HEK293T (cell line): ENCODE results near the gene RNF26.

Experiments
- ELF4 ChIP-seq: fragments of 450-650 bp; IDR thresholded peaks from 2 replicates; pipeline ENCODE4 v1.6.1; 2017; ENCODE audit warnings: antibody characterized with exemption
- FOXA1 ChIP-seq: fragments of 450-650 bp; IDR thresholded peaks from 2 replicates; pipeline ENCODE4 v1.6.1; 2016; ENCODE audit warnings: mild to moderate bottlenecking
- NFRKB ChIP-seq: fragments of 450-650 bp; IDR thresholded peaks from 2 replicates; pipeline ENCODE4 v1.6.1; 2016; ENCODE audit warnings: mild to moderate bottlenecking, moderate library complexity

- TF ChIP-seq ELF4 (no peak), NFRKB (no peak), FOXA1 (no peak)
These were observed 46.1 kb upstream of the RNF26 start for GRCh38 chr11:119288219-119288618.
